ENCODE results near the gene QKI.
"Not testable (repeated sequence)": the region's sequence is repeated elsewhere in the genome, so short reads cannot be mapped to it uniquely, and the experiment has no call there.

Gene QKI

DNA sequence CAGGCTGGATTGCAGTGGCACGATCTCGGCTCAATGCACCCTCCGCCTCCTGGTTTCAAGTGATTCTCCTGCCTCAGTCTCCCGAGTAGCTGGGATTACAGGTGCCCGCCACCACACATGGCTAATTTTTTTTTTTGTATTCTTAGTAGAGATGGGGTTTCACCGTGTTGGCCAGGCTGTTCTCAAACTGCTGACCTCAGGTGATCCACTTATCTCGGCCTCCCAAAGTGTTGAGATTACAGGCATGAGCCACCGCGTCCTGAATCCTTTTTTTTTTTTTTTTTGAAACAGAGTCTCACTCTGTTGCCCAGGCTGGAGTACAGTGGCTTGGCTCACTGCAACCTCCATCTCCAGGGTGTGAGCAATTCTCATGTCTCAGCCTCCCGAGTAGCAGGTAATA lies 24.9 kb downstream of the QKI start:
- DNase-seq (ENCODE audit: low read depth, low spot score): not testable (repeated sequence)

DNA sequence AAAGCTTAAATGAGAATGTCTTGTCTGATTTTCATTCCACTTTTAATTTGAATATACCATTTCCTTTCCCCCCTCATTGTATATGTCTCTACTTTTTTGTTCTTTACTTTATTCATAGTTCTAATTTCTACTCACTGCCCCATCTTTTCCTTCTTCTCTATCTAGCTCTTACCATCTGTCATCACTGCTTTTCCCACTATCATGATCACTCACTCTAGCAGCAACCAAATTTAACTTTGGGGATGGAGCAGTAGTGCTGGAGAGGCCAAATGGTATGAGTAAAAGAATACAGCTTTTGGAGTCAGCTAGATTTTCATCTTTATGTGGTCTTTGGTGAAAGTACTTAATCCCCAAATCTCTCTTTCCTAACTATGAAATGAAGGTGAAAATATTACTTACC lies 25.5 kb downstream of the QKI start:
- no peak for DNase-seq (ENCODE audit: low read depth, low spot score)

DNA sequence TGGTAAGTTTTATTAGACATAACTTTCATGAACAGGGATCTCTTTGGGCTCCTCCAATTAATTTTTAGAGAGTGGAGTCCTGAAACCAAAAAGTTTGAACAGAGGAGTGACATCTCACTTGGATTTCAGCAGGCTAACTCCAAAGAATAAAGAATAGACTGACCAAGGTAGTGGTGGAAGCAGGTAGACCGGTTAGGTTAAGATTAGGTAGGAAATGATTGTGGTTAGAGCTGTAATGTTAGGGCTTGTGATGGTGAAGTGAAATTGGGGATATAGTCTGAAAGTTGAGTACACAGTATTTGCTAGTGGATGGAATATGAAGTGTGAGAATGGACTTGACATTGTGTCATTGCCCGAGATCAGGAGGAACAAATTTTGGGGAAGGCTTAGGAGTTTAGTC lies 27.8 kb downstream of the QKI start:
- no peak for DNase-seq (ENCODE audit: low read depth, low spot score)

DNA sequence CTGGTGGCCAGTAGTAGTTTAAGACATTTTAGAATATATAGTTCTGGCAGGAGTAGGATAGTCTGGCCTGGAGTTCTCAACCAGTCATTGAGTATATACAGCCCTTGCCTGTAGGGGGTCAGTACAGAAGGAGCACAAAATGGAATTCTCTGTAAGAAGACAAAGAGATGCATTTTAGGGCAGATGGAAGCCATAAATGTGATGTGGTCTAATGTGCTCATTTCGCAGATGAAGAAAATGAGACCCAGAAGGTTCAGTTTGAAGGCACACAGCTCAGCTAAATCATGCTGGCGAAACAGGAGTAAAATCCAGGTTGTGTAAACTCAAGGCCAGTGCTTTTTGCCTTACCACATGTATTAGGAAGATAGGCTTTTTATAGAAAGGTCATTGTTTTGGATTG lies 29.6 kb downstream of the QKI start:
- no peak for DNase-seq (ENCODE audit: low read depth, low spot score)

DNA sequence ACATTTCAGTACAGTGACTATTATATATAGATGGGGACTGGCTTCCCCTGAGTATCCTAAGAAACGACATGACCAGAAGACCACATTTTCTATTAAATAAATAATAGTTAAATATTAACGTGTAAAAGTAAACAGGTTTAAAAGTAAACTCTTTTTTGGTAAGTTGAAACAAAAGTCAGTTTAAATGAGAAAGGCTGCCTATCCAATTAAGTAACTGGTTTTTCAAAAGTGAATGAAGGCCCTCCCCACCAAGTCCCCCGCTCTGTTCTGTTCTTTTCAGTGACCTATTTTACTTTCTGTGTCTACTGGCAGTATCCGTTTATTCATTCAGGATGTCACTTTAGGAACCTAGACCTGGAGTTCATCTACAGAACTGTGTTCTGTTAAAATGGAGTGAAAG lies 32.0 kb downstream of the QKI start:
- DNase-seq (ENCODE audit: low read depth, low spot score): no peak

DNA sequence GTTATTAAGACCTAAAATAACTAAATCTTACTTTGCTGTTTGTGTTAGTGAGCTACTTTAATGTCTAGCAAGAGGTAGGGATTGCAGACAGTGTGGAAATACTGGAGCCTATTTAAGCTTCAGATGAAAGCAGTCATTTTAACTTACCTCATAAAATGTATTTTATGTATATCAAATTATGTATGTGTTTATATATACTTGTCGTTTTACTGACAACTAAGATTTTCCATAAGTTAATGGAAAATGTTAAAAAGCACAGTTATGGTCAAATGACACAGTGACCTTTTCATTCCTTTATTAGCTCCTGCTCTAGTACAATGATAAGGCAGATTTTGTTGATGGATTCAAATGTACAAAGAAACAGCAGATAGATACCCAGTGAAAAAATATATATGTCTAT lies 34.6 kb downstream of the QKI start:
- no peak for DNase-seq (ENCODE audit: low read depth, low spot score)

DNA sequence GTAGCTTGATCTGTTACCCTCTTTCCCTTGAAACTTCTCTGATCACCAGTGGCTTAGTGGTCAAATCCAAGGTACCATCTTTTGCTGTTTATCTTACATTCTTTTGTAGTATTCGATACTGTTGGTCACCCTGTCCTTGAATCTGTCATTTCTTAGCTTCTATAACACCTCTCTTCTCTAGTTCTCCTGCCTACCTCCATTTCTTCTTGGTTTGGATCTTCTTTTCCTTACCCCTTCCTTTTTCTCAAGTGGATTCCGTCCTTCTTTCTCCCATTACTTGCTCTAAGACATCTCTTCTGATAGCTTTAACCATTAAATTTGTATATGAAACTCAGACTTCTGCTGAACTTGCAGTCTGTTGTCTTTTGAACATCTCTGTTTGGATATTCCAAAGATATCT lies 39.9 kb downstream of the QKI start:
- no peak for DNase-seq (ENCODE audit: low read depth, low spot score)

DNA sequence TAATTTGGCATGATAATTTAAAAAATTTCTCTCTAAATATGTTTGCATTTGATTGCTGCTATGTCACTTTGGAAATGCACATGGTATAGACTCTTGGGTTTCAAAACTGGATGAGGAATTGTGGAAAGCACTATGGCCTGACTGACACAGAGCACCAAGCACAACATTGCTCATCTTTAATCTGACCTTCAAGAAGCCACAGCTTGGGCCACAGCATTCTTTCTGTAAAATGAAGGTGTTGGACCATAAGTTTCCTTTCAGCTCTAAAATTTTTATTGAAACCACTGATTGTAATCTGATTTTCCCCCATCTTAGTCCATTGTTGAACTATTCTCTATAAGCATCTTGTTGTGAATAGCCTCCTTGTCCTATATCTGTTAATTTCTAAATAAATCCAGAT lies 41.0 kb downstream of the QKI start:
- DNase-seq (ENCODE audit: low read depth, low spot score): no peak

DNA sequence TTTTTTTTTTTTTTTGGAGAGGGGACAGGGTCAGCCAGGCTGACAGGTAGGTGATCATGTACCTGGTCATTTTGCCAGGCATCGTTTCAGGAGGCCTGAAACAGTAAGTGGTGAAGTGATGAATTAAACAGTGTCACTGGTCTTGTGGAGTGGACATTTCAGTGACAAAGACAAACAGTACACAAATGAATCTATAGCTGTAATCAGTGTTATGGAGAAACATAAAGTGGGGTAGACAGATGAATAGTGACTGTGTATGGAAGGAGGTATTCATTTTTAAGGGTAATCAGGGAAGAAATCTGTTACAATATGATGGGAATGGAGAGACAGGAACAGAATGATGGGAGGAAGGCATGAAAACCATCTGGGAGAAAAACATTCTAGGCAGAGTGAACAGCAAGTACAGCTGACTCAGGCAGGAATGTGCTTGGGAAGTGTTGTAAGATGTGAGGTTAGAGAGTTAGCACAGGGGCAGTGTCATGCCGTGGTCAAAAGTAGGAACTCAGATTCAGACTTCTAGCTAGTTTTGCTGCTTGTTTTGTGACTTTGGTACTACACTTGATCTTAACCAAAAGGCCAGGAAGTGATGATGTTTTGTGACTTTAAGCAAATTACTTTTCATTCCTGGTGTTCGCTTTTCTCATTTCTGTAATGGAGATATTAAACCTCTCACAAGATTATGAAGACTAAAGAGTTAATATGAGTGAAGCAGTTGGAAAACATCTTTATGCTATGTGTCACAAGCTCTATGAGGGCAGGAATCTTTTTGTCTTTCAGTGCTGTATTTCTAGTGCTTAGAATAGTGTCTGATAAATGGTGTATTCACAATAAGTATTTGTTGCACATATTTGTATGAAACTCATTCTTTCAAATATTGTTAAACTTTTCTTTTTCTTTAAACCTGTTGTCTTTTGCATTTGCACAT lies 43.4 kb downstream of the QKI start:
- no peak for DNase-seq (ENCODE audit: low read depth, low spot score)

DNA sequence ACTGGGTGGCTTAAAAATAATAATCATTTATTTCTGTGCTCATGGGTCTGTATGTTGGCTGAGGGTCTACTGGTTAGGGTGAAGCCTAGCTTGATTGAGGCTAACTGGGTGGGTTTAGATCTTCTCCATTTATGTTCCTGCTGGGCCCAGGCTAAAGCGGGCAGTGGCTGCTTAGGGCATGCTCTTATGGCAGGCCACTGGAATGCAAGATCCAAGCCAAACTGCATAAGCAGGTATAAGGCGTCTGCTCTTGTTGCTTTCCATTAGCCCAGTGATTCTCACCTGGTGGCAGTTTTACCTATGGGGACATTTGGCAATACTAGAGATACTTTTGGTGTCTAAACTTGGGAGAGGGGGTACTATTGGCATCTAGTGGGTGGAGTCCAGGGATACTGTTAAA lies 44.5 kb downstream of the QKI start:
- no peak for DNase-seq (ENCODE audit: low read depth, low spot score)

DNA sequence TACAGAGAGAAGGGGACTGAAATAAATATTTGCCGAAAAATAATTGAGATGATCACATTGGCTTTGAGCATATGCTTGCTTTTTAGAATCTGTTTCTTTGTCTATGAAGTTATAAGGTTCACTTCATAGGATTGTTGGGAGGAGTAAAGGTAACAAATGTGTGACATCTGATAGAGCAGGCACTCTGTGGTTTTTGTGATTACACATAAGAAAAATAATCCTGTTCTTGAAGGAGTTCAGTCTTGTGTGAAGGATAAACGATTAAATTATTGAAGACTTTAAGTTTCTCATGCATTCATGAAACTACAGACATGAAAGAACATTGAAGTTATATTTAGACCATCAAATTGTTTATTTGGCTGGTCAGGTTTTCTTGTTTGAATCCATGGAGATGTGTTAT lies 45.0 kb downstream of the QKI start:
- no peak for DNase-seq (ENCODE audit: low read depth, low spot score)

DNA sequence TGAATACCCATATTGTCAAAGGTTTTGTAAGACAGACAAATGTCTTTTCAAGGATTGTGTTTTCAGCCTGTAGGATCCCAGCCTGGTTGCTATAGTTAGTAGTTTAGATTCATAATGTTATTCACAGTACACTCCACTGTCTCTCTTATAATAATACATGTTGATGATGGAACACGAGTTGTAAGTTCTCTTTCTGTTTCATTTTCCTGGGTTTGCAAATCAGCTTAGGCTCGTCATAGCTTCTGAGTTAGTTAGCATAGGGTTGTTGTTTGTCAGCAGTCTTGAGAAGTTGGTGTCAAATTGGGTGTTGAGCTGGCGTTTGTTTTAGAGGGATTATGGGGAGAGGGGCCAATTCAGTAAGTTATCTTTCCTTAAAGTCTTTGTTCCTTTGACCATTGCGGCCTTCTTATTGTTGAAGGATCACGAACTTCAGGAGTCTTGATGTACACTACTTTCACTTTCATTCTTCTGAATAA lies 45.8 kb downstream of the QKI start:
- DNase-seq (ENCODE audit: low read depth, low spot score): no peak

DNA sequence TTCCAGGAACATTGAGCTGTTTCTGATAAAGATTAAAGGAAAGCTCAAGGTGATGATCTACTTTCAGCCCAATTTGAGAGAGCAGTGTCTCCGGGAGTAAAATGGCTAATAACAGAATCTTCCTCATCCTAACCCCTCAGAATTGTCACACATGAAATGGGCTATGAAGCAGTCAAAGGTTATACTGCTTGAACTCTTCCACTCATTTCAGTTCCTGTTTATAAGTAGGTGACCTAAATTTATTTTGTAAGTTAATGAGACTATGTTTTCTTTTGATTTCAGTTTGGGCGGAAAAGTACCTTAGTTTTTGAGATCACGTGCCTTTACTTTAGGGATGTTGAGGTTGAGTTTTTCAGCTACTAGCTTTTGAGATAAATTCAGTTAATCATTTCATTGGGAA lies 47.2 kb downstream of the QKI start:
- no peak for DNase-seq (ENCODE audit: low read depth, low spot score)

DNA sequence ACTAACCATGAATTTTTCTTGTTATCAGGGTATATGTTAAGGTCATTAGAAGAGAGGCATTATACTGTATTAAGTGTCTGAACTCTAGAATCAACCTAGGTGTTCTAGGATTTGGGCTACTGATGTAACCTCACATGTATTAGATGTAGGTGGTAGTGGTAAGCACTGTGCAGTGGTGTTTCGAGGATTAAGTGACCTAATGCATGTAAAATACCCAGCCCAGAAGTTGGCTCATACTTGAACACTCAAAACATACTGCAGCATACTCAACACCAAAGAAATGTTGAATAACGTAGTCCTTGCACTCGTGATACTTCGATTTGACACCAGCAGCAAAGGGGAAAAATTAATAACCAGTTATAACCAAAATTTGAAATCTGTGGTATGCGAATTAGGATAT lies 48.7 kb downstream of the QKI start:
- DNase-seq (ENCODE audit: low read depth, low spot score): no peak

DNA sequence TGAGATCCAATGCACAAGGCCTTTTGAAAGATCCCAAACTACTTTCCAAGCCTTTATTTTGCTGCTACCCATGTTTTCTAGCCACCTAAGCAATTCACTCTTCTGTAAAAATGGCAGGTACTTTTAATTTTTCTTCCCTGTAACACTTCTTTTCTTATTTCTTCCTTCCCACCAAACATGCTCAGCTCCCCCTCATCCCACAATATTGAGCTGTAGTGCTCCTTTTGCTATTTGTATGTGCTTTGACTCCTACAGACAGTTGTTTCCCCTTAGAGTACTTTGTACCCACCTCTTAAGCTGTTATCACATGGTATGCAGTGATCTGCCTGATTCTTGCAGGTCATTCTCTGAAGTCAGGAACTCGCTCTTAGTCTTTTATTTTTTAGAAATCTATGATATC lies 49.3 kb downstream of the QKI start:
- DNase-seq (ENCODE audit: low read depth, low spot score): no peak

DNA sequence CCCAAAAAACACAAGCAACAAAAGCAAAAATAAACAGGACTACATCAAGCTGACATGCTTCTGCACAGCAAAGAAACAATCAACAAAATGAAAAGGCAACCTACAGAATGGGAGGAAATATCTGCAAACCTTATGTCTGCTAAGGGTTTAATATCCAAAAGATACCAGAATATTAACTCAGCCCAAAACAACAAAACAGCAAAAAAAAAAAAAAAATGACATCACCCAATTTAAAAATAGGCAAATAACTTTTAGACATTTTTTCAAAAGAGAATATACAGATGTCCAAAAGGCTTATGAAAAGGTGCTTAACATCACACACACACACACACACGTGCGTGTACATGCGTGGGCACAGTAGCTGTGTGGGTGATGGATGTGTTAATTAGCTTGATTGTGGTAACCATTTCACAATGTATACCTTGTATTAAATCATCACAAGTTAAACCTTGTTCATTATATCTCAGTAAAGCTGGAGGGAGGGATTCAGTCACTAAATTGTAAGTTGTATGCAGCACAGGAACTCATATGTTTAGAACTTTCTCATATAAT lies 52.4 kb downstream of the QKI start:
- no peak for DNase-seq (ENCODE audit: low read depth, low spot score)

DNA sequence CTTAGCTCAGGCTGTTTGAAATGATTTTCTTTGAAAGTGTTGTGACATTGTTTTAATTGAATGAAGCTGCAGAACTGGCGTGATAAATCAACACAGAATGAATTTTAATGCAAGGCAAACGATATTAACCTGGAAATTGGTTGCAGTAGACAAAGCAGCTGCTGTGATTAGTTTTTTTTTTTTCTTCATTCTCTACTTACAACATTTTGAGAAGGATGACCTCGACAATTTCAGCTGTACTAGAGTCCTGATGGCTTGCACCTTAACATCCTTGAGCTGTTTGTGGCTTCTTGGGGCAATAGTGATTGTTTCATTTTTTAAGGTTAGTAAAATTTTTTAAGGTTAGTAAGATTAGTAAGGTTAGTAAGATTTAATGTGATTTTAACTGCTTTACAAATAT lies 54.2 kb downstream of the QKI start:
- no peak for DNase-seq (ENCODE audit: low read depth, low spot score)

DNA sequence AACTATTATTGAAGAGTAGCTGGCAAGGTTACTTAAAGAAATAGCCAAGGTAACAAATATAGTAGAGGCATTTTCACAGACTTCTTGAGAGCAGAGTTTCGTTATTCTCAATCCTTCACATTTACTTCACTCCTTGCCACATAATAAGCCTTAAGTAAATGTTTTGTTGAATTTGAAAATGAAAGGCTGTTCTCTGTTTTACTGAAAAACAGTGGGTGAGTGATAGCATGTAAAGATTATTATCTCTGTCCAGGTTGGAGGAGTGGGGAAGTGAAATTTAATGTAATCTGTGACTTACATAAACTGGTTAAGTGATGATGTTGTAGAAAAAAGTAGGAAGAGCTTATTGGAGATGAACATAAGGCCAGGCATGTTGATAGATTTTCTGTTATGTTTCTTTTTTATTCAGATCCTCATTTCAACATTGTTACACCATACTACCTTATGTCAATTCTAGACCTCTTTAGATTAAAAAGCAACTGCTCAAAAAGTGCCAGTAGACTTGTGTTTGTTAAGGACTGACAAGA lies 55.0 kb downstream of the QKI start:
- DNase-seq (ENCODE audit: low read depth, low spot score): no peak

DNA sequence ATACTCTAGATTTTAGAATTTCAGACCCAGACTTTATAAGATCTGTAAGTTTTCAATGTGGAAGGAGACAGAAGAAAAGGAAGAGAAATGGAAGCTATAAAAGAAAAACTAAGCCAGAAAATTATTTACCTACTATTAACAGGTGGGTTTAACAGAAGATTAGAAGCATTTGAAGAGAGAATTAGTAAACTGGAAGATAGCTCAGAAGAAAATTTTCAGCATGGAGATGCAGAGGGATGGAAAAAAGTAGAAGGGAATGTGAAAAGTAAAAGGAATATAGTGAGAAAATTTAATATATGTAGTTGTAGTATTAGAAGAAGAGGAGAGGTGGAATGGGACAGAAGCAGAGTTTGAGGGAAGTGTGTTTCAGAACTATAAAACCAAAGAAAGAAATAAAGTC lies 56.1 kb downstream of the QKI start:
- no peak for DNase-seq (ENCODE audit: low read depth, low spot score)

DNA sequence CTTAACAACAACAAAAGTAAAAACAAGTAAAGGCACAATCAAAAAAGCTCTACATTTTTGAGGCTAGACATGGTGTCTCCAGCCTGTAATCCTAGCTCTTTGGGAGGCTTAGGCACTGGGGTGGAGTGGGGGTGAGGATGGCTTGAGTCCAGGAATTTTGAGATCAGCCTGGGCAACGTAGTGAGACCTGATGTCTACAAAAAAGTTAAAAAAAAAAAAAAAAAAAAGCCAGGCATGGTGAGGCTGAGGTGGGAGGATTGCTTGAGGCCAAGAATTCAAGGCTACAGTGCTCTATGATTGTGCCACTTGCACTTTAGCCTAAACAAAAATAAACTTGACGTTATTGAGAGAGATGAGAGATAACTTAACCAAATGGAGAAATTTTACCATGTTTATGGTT lies 60.1 kb downstream of the QKI start:
- no peak for DNase-seq (ENCODE audit: low read depth, low spot score)

DNA sequence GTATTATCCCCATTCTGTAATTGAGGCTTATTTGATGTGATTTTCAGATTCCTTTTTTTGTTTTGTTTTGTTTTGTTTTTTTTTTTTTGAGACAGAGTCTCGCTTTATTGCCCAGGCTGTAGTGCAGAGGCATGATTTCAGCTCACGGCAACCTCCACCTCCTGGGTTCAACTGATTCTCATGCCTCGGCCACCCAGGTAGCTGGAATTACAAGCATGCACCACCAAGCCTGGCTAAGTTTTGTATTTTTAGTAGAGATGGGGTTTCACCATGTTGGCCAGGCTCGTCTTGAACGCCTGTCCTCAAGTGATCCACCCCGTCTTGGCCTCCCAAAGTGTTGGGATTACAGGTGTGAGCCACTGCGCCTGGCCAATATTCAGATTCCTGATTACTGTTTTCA lies 62.4 kb downstream of the QKI start:
- DNase-seq (ENCODE audit: low read depth, low spot score): not testable (repeated sequence)

DNA sequence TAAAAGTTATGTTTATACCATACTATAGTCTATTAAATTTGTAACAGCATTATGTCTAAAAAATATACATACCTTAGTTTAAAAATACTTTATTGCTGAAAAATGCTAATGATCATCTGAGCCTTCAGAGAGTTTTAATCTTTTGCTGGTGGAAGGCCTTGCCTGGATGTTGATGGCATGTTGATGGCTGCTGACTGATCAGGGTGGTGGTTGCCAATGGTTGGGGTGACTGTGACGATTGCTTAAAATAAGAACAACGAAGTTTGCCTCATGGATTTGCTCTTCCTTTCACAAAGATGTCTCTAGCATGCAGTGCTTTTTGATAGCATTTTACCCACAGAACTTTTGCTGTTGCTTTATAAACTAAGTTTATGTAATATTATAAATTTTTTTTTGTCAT lies 68.6 kb downstream of the QKI start:
- DNase-seq (ENCODE audit: low read depth, low spot score): no peak

DNA sequence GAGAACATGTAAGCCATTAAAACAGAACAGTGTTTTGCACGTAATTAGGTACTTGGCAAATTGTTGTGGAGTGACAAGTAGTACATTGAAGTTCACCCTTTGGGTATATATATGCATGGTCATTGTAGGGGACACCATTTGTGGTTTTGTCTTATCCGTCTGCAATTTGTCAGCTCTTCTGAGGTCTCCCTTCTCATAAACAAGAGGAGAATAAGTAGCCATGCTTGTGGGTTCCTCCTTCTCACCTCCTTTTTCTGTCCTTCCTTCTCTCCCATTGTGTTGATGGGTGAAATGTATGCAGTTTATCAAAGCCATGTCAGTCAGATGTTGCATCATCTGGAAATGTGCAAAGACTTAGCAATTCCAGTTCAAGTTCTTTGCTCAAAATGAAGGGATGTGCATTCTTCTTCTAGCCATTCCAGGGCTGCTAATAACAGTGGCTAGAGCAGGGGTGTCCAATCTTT lies 70.9 kb downstream of the QKI start:
- DNase-seq (ENCODE audit: low read depth, low spot score): no peak
